Subcutaneous adipose tissue (tissue), 4 donors: ENCODE data around the gene HSPA9. TPM values are rescaled to one million over a fixed set of nuclear protein-coding genes. Genes with fewer than 3 reads are reported as not detected.

Source experiments
- CTCF ChIP-seq: fragments of 450-650 bp; IDR thresholded peaks from one replicate; pipeline ENCODE4 v1.5.1; 2016; ENCODE audit warnings: low read depth, mild to moderate bottlenecking, control low read depth, antibody characterized with exemption, moderate library complexity
- total RNA-seq, 4 donors: library from RNA; depleted of rRNA; stranded (reverse); fragments of >200 nt; gene quantifications; one replicate each; pipeline ENCODE4 v1.1.0, GENCODE V29; 2016

HSPA9 gene
- total RNA-seq, 4 donors from 2014 or later = 170 to 197 (median 185) TPM

- TF ChIP-seq CTCF = no peak
Observed at GRCh38 chr5:138568061-138568824, 7.0 kb downstream of the HSPA9 start.

- no peak for TF ChIP-seq CTCF
Observed at GRCh38 chr5:138566792-138567191, 8.4 kb downstream of the HSPA9 start.

GRCh38 chr5:138565100-138565821 lies 9.9 kb downstream of the HSPA9 start:
- no peak for TF ChIP-seq CTCF

- no peak for TF ChIP-seq CTCF
Observed at GRCh38 chr5:138564242-138564641, 11.0 kb downstream of the HSPA9 start.

- no peak for TF ChIP-seq CTCF
Observed at GRCh38 chr5:138563340-138564118, 11.7 kb downstream of the HSPA9 start.

- no peak for TF ChIP-seq CTCF
Observed at GRCh38 chr5:138560971-138561370, 14.2 kb downstream of the HSPA9 start.

GRCh38 chr5:138559937-138560336 lies 15.3 kb downstream of the HSPA9 start:
- TF ChIP-seq CTCF = no peak
